ENCODE measurements around the gene KCNK7.

Gene KCNK7

GRCh38 chr11:65554057-65554818 lies 41.4 kb downstream of the KCNK7 start:
- no peak for FAIRE-seq

GRCh38 chr11:65553301-65554001 lies 42.1 kb downstream of the KCNK7 start:
- FAIRE-seq = no peak

- FAIRE-seq = no peak
These were observed 43.1 kb downstream of the KCNK7 start for GRCh38 chr11:65552388-65552951.

GRCh38 chr11:65551572-65552387 lies 43.8 kb downstream of the KCNK7 start:
- no peak for FAIRE-seq

GRCh38 chr11:65549096-65549495 lies 46.5 kb downstream of the KCNK7 start:
- no peak for FAIRE-seq

GRCh38 chr11:65548395-65548794 lies 47.2 kb downstream of the KCNK7 start:
- FAIRE-seq = no peak

- no peak for FAIRE-seq
These were observed 48.0 kb downstream of the KCNK7 start for GRCh38 chr11:65547446-65548125.

GRCh38 chr11:65546217-65546958 lies 49.2 kb downstream of the KCNK7 start:
- FAIRE-seq = no peak

- no peak for FAIRE-seq
These were observed 49.8 kb downstream of the KCNK7 start for GRCh38 chr11:65545853-65546216.

Measured in A204.1 (cell line).